GM12878 (cell line): Measurements from ENCODE around the gene PPP1R27. TPM values are rescaled to one million over a fixed set of nuclear protein-coding genes. Genes with fewer than 3 reads are reported as not detected.

ENCODE experiments used
- ATAC-seq: fragments of 200-7000 bp; cut with Tn5 transposase; 3 replicates; pipeline ENCODE4 v1.9.1; 2020; ENCODE audit warnings: mild to moderate bottlenecking, moderate library complexity
- BruUV-seq: library from RNA; stranded (reverse); fragments of 400-500 nt; replicated peaks from 2 replicates; lab custom pipeline; 2021; lab: Mats Ljungman, UMichigan
- CTCF ChIA-PET: fragments of 300-600 bp; sonication (Branson Sonifier 250); formaldehyde crosslinking; extraction: SDS; loops from one replicate; lab custom pipeline; 2021; ENCODE audit warnings: inconsistent platforms; lab: Yijun Ruan, JAX
- POLR2A ChIA-PET: fragments of 350-600 bp; formaldehyde crosslinking; extraction: SDS; loops from one replicate; lab custom pipeline; 2021; ENCODE audit warnings: inconsistent platforms; lab: Charles Lee
- RAD21 ChIA-PET: fragments of 300-600 bp; sonication (Branson Sonifier 250); formaldehyde crosslinking; loops from one replicate; lab custom pipeline; 2023; ENCODE audit warnings: antibody characterized with exemption; ENCODE audit not compliant: unreplicated experiment; lab: Charles Lee
- SMC1A ChIA-PET: fragments of 300-600 bp; sonication (Branson Sonifier 250); formaldehyde crosslinking; loops from one replicate; lab custom pipeline; 2023; ENCODE audit not compliant: unreplicated experiment, uncharacterized antibody; lab: Charles Lee
- DNase-seq: peaks from one replicate; pipeline ENCODE4 v3.0.0-alpha.2; 2011; ENCODE audit warnings: low read depth, low spot score
- FAIRE-seq: peaks from 3 replicates; lab custom pipeline; 2011; peaks lifted over from hg19 to GRCh38; lab: Jason Lieb, UNC
- H2AFZ ChIP-seq: 2 replicates; pipeline ENCODE4 v1.6.0; 2011; ENCODE audit warnings: low read depth, low read length, control low read depth; ENCODE audit not compliant: control insufficient read depth
- H3K27ac ChIP-seq: 2 replicates; pipeline ENCODE4 v1.5.1; 2011; ENCODE audit warnings: control low read depth; ENCODE audit not compliant: control insufficient read depth, insufficient read depth
- H3K27me3 ChIP-seq, 2 experiments: replicated peaks in 1 of 2; 2 replicates each; pipeline versions ENCODE4 v1.6.0 to v1.6.1; 2011; ENCODE audit warnings: low read length in 1 of 2; ENCODE audit not compliant: control insufficient read depth in 2 of 2, insufficient read depth in 2 of 2
- H3K36me3 ChIP-seq, 2 experiments: 2 replicates each; pipeline ENCODE4 v1.5.1; 2011; ENCODE audit warnings: low read length in 1 of 2; ENCODE audit not compliant: control insufficient read depth in 2 of 2, insufficient read depth in 2 of 2
- H3K4me1 ChIP-seq: 2 replicates; pipeline ENCODE4 v1.6.1; 2011; ENCODE audit warnings: mild to moderate bottlenecking, low read length, moderate library complexity, mixed read lengths; ENCODE audit not compliant: control insufficient read depth, insufficient read depth
- H3K4me2 ChIP-seq: 2 replicates; pipeline ENCODE4 v1.6.0; 2011; ENCODE audit warnings: control low read depth; ENCODE audit not compliant: control insufficient read depth, insufficient read depth
- H3K4me3 ChIP-seq: fragments of 200-600 bp; sonication (generic); 2 replicates; pipeline ENCODE4 v1.5.1; 2016
- H3K79me2 ChIP-seq: 2 replicates; pipeline ENCODE4 v1.6.0; 2011; ENCODE audit warnings: low read length; ENCODE audit not compliant: control insufficient read depth, insufficient read depth
- H3K9ac ChIP-seq: 2 replicates; pipeline ENCODE4 v1.8.0; 2011; ENCODE audit warnings: low read length, control low read depth, mixed read lengths; ENCODE audit not compliant: control insufficient read depth, insufficient read depth
- H3K9me3 ChIP-seq: replicated peaks from 3 replicates; pipeline ENCODE4 v1.5.1; 2011; ENCODE audit warnings: mild to moderate bottlenecking, low read length; ENCODE audit not compliant: control insufficient read depth, insufficient read depth
- H4K20me1 ChIP-seq: 2 replicates; pipeline ENCODE4 v1.6.0; 2011; ENCODE audit not compliant: control insufficient read depth, insufficient read depth
- CEBPB ChIP-seq, 2 experiments: fragments of 150-350 bp in 1 of 2; IDR thresholded peaks; 2 replicates each; pipeline ENCODE4 v1.6.1; 2012 to 2014; ENCODE audit warnings: low read depth in 2 of 2, low read length in 2 of 2, borderline replicate concordance in 1 of 2, inconsistent platforms in 1 of 2
- SIN3A ChIP-seq: IDR thresholded peaks from 2 replicates; pipeline ENCODE4 v1.6.1; 2012; ENCODE audit warnings: low read depth, low read length, improper control_type of control experiment
- ZNF274 ChIP-seq: IDR thresholded peaks from one replicate; pipeline ENCODE4 v1.8.0; 2011; ENCODE audit not compliant: insufficient read length, insufficient read depth
- WGBS: methylation state at CpG from one replicate; pipeline ENCODE4 v1.1.6; 2016; ENCODE audit warnings: low lambda C conversion rate; ENCODE audit not compliant: insufficient replicate concordance, insufficient coverage; ENCODE audit errors: missing lambda C conversion rate; 5-methylcytosine and 5-hydroxymethylcytosine counted together
- in situ Hi-C: fragments of 300-500 bp; cut with MboI; formaldehyde crosslinking; loops from 9 replicates; pipeline ENCODE4 v1.14.3; 2018; ENCODE audit warnings: mixed read lengths
- intact Hi-C: fragments of 100-400 bp; cut with micrococcal nuclease; formaldehyde crosslinking; loops from one replicate; pipeline ENCODE4 v1.14.2; 2022; ENCODE audit not compliant: unreplicated experiment
- polyA plus RNA-seq, 11 experiments: library from polyadenylated mRNA; depleted of rRNA in 4 of 11; unstranded in 6 of 11; stranded (reverse) in 5 of 11; fragments of >200 nt; fragmentation: Nextera tagmentation in 4 of 11; fragmentation: Illumina TruSeq in 1 of 11; extraction: Ambion mirVana in 4 of 11; extraction: Trizol in 1 of 11; gene quantifications; 1 replicate in 1 of 11; 2 replicates in 10 of 11; pipeline versions ENCODE4 v1.2.1 to v1.2.3, GENCODE V29; 2011 to 2016; ENCODE audit warnings: inconsistent platforms in 2 of 11, missing spikeins in 2 of 11, low read depth in 1 of 11
- total RNA-seq, 4 experiments: library from RNA; depleted of rRNA in 3 of 4; stranded (reverse); fragments of >200 nt in 3 of 4; fragmentation: Illumina TruSeq in 1 of 4; extraction: Trizol in 1 of 4; gene quantifications; 2 replicates each; pipeline versions ENCODE4 v1.2.1 to v1.2.3, GENCODE V29; 2013 to 2021
- TF ChIP-seq, protein P1 (sequence below), 3 experiments: IDR thresholded peaks in 2 of 3; conservative IDR thresholded peaks in 1 of 3; 2 replicates each; pipeline ENCODE4 v1.5.1; 2011; ENCODE audit warnings: low read depth in 3 of 3, low read length in 3 of 3, mild to moderate bottlenecking in 3 of 3, control low read depth in 2 of 3, moderate library complexity in 2 of 3, inconsistent platforms in 1 of 3, mixed read lengths in 1 of 3; ENCODE audit not compliant: control insufficient read depth in 2 of 3, insufficient read depth in 1 of 3; ENCODE audit errors: extremely low read depth in 1 of 3

The PPP1R27 gene
- total and polyA plus RNA-seq, 10 of the 15 experiments (the other 5 are each of a cell fraction or from before 2014, with no cell fraction given) = 0.17 to 1.6 (median 0.49) TPM; not detected in 3

DNA sequence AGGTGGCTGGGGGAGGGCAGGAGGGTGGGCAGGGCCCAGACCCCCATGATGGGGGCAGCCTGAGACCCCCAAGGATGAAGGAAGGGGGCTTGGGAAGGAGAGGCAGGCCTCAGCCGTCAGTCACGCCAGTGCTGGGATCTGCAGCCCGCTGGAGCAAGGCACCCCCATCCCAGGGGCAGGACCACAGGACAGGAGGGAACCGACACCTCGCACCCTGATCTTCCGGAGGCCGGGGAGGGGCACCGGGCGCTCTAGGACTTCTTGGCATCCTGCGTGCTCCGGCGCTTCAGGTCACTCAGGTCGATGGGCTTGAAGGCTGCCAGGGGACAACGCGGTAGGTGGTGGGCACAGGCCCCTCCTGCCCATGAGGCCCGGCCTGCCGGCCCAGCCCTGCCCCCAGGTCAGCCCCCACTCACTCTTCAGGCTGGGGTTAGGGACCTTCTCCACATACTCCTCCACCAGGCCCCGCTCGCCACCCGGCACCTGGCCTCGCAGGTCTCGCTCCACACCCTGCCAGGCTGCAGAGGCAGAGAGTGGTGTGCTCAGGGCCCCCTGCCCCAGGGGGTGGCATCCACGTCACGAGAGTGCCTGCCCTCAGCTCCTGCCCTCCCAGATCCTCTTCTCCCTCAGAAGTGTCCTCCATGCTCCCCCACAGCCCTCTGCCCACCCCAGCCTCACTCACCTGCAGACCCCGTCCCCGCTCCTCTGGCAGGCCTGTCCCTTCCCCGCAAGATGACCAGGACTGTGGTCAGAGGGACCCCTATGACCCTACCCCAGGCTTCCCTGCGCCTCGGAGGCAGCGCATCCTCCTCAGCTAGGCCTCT, 11.6 kb downstream of the PPP1R27 start:
- POLR2A ChIA-PET = no interaction called here
- FAIRE-seq (no peak), ATAC-seq (no peak), DNase-seq (no peak)
- in situ Hi-C loops (loop anchor here (5.0 kb wide), 1 partner anchor 106 kb away; no protein-coding TSS in a partner anchor), intact Hi-C loops (no loop called here)
- H3K36me3 ChIP-seq = no peaks in the 10 kb centered on the region
- H3K27me3 ChIP-seq = no peaks in the 10 kb centered on the region
- H2AFZ ChIP-seq = no peak overlapping the region
- no peaks in the 10 kb centered on the region for H3K9me3 ChIP-seq
- no peaks in the 10 kb centered on the region for H3K4me1 ChIP-seq
- WGBS = 83% methylated on average over 30 of the region's 30 CpGs
- CTCF ChIA-PET = no interaction called here
- no peak overlapping the region for H3K4me3 ChIP-seq
- TF ChIP-seq ZNF274 = no peak
- TF ChIP-seq SIN3A = no peak
- TF ChIP-seq CEBPB (IDR thresholded peaks at IDR 0.05; ENCODE audit: borderline replicate concordance in 1 of 2, low read depth in 2 of 2, low read length in 2 of 2) = no peak
- TF ChIP-seq, protein P1, sequence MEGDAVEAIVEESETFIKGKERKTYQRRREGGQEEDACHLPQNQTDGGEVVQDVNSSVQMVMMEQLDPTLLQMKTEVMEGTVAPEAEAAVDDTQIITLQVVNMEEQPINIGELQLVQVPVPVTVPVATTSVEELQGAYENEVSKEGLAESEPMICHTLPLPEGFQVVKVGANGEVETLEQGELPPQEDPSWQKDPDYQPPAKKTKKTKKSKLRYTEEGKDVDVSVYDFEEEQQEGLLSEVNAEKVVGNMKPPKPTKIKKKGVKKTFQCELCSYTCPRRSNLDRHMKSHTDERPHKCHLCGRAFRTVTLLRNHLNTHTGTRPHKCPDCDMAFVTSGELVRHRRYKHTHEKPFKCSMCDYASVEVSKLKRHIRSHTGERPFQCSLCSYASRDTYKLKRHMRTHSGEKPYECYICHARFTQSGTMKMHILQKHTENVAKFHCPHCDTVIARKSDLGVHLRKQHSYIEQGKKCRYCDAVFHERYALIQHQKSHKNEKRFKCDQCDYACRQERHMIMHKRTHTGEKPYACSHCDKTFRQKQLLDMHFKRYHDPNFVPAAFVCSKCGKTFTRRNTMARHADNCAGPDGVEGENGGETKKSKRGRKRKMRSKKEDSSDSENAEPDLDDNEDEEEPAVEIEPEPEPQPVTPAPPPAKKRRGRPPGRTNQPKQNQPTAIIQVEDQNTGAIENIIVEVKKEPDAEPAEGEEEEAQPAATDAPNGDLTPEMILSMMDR (IDR thresholded peaks at IDR 0.05 in 2 of 3, conservative IDR thresholded peaks at IDR 0.05 in 1 of 3; ENCODE audit: control insufficient read depth in 2 of 3, extremely low read depth in 1 of 3, insufficient read depth in 1 of 3, low read depth in 3 of 3, low read length in 3 of 3) = no peak
- SMC1A ChIA-PET = no interaction called here
- RAD21 ChIA-PET = no interaction called here
- H4K20me1 ChIP-seq = no peaks in the 10 kb centered on the region
- no TSS peak for BruUV-seq
- no peak overlapping the region for H3K4me2 ChIP-seq
- H3K9ac ChIP-seq = no peak overlapping the region
- H3K27ac ChIP-seq = no peak overlapping the region
- H3K79me2 ChIP-seq = no peaks in the 10 kb centered on the region
